ENCODE measurements around the gene CELF4.

GRCh38 chr18:37287601-37288000 is 278.0 kb downstream of the CELF4 start:
- TF ChIP-seq CTCF (conservative IDR thresholded peaks at IDR 0.05 in 1 of 2, IDR thresholded peaks at IDR 0.05 in 1 of 2; ENCODE audit: low read depth in 1 of 2, low read length in 2 of 2) (no peak), EZH2 (IDR thresholded peaks at IDR 0.05; ENCODE audit: low read length, missing control alignments) (no peak)
